Renal pelvis (tissue), 4 donors: ENCODE results near the gene NAV2. TPM values are rescaled to one million over a fixed set of nuclear protein-coding genes. Genes with fewer than 3 reads are reported as not detected.
"Not testable (repeated sequence)": the region's sequence is repeated elsewhere in the genome, so short reads cannot be mapped to it uniquely, and the experiment has no call there.

Experiments
- DNase-seq: peaks from one replicate; pipeline ENCODE4 v3.0.0-alpha.2; 2013
- polyA plus RNA-seq, 3 donors: library from polyadenylated mRNA; unstranded; fragments of 120-200 nt; gene quantifications; one replicate each; pipeline ENCODE4 v1.2.1, GENCODE V29; 2013; ENCODE audit not compliant: insufficient read length in 3 of 3

NAV2 gene
- polyA plus RNA-seq, 3 donors = 34.4 to 54.8 (median 48.4) TPM

GRCh38 chr11:20112291-20113148, 399.9 kb downstream of the NAV2 start:
- DNase-seq = no peak

GRCh38 chr11:20113149-20113438, 400.5 kb downstream of the NAV2 start:
- no peak for DNase-seq

- DNase-seq = no peak
These were observed 402.0 kb downstream of the NAV2 start for GRCh38 chr11:20114588-20114987.

GRCh38 chr11:20116825-20117224, 404.2 kb downstream of the NAV2 start:
- no peak for DNase-seq

- no peak for DNase-seq
These were observed 404.7 kb downstream of the NAV2 start for GRCh38 chr11:20117291-20117690.

GRCh38 chr11:20118209-20118608, 405.6 kb downstream of the NAV2 start:
- no peak for DNase-seq

GRCh38 chr11:20119315-20119714, 406.7 kb downstream of the NAV2 start:
- no peak for DNase-seq

GRCh38 chr11:20120134-20120925, 407.7 kb downstream of the NAV2 start:
- DNase-seq = no peak

GRCh38 chr11:20122131-20122530, 409.5 kb downstream of the NAV2 start:
- DNase-seq = no peak

- no peak for DNase-seq
These were observed 413.3 kb downstream of the NAV2 start for GRCh38 chr11:20125927-20126326.

- no peak for DNase-seq
These were observed 414.1 kb downstream of the NAV2 start for GRCh38 chr11:20126724-20127123.

- DNase-seq = peak; percentile 60
These were observed 415.3 kb downstream of the NAV2 start for GRCh38 chr11:20127671-20128527.

- not testable (repeated sequence) for DNase-seq
These were observed 415.8 kb downstream of the NAV2 start for GRCh38 chr11:20128528-20128825.

GRCh38 chr11:20129665-20130064, 417.0 kb downstream of the NAV2 start:
- DNase-seq = no peak

GRCh38 chr11:20131788-20132666, 419.4 kb downstream of the NAV2 start:
- DNase-seq = peak; percentile 65

- DNase-seq = no peak
These were observed 420.0 kb downstream of the NAV2 start for GRCh38 chr11:20132667-20133039.

GRCh38 chr11:20134991-20135736, 422.5 kb downstream of the NAV2 start:
- no peak for DNase-seq

- no peak for DNase-seq
These were observed 425.0 kb downstream of the NAV2 start for GRCh38 chr11:20137637-20138036.

- no peak for DNase-seq
These were observed 426.1 kb downstream of the NAV2 start for GRCh38 chr11:20138707-20139106.

- DNase-seq = no peak
These were observed 441.7 kb downstream of the NAV2 start for GRCh38 chr11:20154381-20154780.
